Transverse colon (tissue), 4 donors: ENCODE results near the gene CWC27. TPM values are rescaled to one million over a fixed set of nuclear protein-coding genes. Genes with fewer than 3 reads are reported as not detected.

Experiments
- DNase-seq: peaks from one replicate; pipeline ENCODE4 v3.0.0-alpha.2; 2019
- H3K27ac ChIP-seq, 4 donors: fragments of 200-600 bp; sonication (generic); 2 replicates each; pipeline ENCODE4 v1.5.1; 2016 to 2018; ENCODE audit warnings: inconsistent platforms in 4 of 4
- H3K27me3 ChIP-seq: fragments of 200-600 bp; sonication (generic); 2 replicates; pipeline ENCODE4 v1.5.1; 2017; ENCODE audit warnings: inconsistent platforms
- H3K36me3 ChIP-seq, 4 donors: fragments of 200-600 bp; sonication (generic); 2 replicates each; pipeline ENCODE4 v1.5.1; 2017 to 2019; ENCODE audit warnings: inconsistent platforms in 4 of 4
- H3K4me1 ChIP-seq, 4 donors: fragments of 200-600 bp; sonication (generic); 2 replicates each; pipeline ENCODE4 v1.5.1; 2017 to 2020; ENCODE audit warnings: inconsistent platforms in 4 of 4
- H3K4me3 ChIP-seq, 4 donors: fragments of 200-600 bp; sonication (generic); 1 replicate in 1 of 4; 2 replicates in 3 of 4; pipeline versions ENCODE4 v1.5.1 to v1.6.1; 2017 to 2019; ENCODE audit warnings: inconsistent platforms in 4 of 4
- H3K9me3 ChIP-seq, 2 donors: fragments of 200-600 bp; sonication (generic); 2 replicates each; pipeline ENCODE4 v1.5.1; 2017 to 2019; ENCODE audit warnings: inconsistent platforms in 2 of 2
- EP300 ChIP-seq: sonication (generic); formaldehyde crosslinking; IDR thresholded peaks from one replicate; pipeline ENCODE4 v1.6.1; 2017; ENCODE audit warnings: antibody characterized with exemption, low read depth
- POLR2A ChIP-seq: fragments of 450-650 bp; IDR thresholded peaks from one replicate; pipeline ENCODE4 v1.6.1; 2016; ENCODE audit warnings: antibody characterized with exemption, mild to moderate bottlenecking, moderate library complexity
- POLR2AphosphoS5 ChIP-seq, 3 donors: sonication (generic); formaldehyde crosslinking; IDR thresholded peaks; one replicate each; pipeline ENCODE4 v1.6.1; 2016; ENCODE audit warnings: antibody characterized with exemption in 3 of 3
- WGBS, 2 donors: methylation state at CpG; one replicate each; pipeline ENCODE4 v1.1.5; 2018; ENCODE audit warnings: low coverage in 1 of 2; 5-methylcytosine and 5-hydroxymethylcytosine counted together
- in situ Hi-C, 4 donors: fragments of 200-750 bp; cut with MboI; loops; one replicate each; pipeline versions ENCODE4 v1.15.0 to v1.15.1; 2017; ENCODE audit warnings: low sequenced_read_pairs in 3 of 4, low pct_ligation_motif_present in 1 of 4, low pct_unique_long_range_greater_than_20kb in 1 of 4
- intact Hi-C: fragments of 100-400 bp; cut with DNase I; formaldehyde crosslinking; loops from one replicate; pipeline ENCODE4 v1.15.1; 2023; ENCODE audit warnings: low total_unique reads
- total RNA-seq, 4 donors: library from RNA; depleted of rRNA; stranded (reverse); fragments of >200 nt; gene quantifications; one replicate each; pipeline ENCODE4 v1.1.0, GENCODE V29; 2016
- TF ChIP-seq, protein P1 (sequence below), 5 experiments: fragments of 200-600 bp in 3 of 5; fragments of 450-650 bp in 2 of 5; sonication (generic) in 3 of 5; IDR thresholded peaks; 1 replicate in 2 of 5; 2 replicates in 3 of 5; pipeline ENCODE4 v1.5.1; 2016 to 2017; ENCODE audit warnings: antibody characterized with exemption in 5 of 5, inconsistent platforms in 3 of 5, mild to moderate bottlenecking in 2 of 5, moderate library complexity in 1 of 5

The CWC27 gene
- total RNA-seq, 4 donors from 2014 or later: 9.6 to 36.2 (median 15.6) TPM; not detected in 1

DNA sequence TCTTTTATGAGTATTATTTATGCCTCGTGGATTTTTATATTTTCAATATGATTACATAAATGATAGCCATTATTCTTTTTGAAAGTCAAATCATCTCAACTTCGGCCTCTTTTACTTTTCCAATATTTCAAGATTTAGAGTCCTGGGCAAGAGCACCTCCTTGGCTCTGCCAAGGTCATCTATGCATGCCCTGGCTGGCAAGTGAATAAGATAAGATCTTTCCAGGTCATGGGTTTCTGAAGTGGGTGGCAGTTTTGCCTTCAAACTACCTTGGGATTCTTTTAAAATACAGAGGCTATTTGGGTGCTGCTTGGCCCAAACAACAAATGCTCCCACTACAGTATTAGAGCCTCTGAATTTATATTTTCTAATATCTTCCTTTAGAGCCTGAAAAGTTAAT, 95.4 kb downstream of the CWC27 start:
- H3K27ac ChIP-seq: no peak overlapping the region
- intact Hi-C loops: no loop called here
- TF ChIP-seq EP300 (no peak), POLR2A (no peak), POLR2AphosphoS5 (IDR thresholded peaks at IDR 0.05) (no peak)
- TF ChIP-seq, protein P1, sequence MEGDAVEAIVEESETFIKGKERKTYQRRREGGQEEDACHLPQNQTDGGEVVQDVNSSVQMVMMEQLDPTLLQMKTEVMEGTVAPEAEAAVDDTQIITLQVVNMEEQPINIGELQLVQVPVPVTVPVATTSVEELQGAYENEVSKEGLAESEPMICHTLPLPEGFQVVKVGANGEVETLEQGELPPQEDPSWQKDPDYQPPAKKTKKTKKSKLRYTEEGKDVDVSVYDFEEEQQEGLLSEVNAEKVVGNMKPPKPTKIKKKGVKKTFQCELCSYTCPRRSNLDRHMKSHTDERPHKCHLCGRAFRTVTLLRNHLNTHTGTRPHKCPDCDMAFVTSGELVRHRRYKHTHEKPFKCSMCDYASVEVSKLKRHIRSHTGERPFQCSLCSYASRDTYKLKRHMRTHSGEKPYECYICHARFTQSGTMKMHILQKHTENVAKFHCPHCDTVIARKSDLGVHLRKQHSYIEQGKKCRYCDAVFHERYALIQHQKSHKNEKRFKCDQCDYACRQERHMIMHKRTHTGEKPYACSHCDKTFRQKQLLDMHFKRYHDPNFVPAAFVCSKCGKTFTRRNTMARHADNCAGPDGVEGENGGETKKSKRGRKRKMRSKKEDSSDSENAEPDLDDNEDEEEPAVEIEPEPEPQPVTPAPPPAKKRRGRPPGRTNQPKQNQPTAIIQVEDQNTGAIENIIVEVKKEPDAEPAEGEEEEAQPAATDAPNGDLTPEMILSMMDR (IDR thresholded peaks at IDR 0.05): no peak
- in situ Hi-C loops: no loop called here
- H3K4me3 ChIP-seq: no peak overlapping the region
- no peaks in the 10 kb centered on the region for H3K36me3 ChIP-seq
- WGBS, 2 donors: 90 to 92% methylated on average over 2 of the region's 2 CpGs
- no peaks in the 10 kb centered on the region for H3K4me1 ChIP-seq
- H3K9me3 ChIP-seq: no peaks in the 10 kb centered on the region
- no peaks in the 10 kb centered on the region for H3K27me3 ChIP-seq
- DNase-seq: no peak

DNA sequence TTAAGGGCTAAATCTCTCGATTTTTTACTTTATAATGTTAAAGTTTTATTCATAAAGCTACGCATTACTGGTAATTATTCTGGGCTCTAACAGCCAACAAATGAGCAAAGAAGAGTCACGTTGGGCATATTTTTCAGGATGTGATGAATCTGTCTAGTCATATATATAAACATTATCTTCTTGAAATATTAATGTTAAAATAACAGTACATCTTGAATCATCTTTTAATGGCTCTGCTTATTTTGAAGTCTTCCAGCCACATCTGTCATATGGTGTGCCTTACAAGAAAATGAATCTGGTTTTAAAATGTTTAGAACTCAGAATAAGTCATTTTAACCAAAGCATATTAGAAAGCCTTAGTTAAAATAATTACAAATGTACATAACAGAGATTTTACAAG, 96.9 kb downstream of the CWC27 start:
- WGBS, 2 donors: 71 to 84% methylated on average over 3 of the region's 3 CpGs
- DNase-seq: no peak
- H3K4me3 ChIP-seq: no peak overlapping the region
- in situ Hi-C loops: no loop called here
- no peak for TF ChIP-seq EP300
- TF ChIP-seq, protein P1 (IDR thresholded peaks at IDR 0.05): no peak
- no peak for TF ChIP-seq POLR2A
- TF ChIP-seq POLR2AphosphoS5 (IDR thresholded peaks at IDR 0.05): no peak
- intact Hi-C loops: no loop called here
- no peak overlapping the region for H3K27ac ChIP-seq
- no peaks in the 10 kb centered on the region for H3K9me3 ChIP-seq
- H3K4me1 ChIP-seq: no peaks in the 10 kb centered on the region
- no peaks in the 10 kb centered on the region for H3K27me3 ChIP-seq
- no peaks in the 10 kb centered on the region for H3K36me3 ChIP-seq

GRCh38 chr5:64869419-64869818, 100.7 kb downstream of the CWC27 start:
- DNase-seq: no peak
- Histone ChIP-seq H3K27ac (no peak overlapping the region), H3K27me3 (no peaks in the 10 kb centered on the region), H3K9me3 (no peaks in the 10 kb centered on the region), H3K36me3 (no peaks in the 10 kb centered on the region), H3K4me3 (no peak overlapping the region), H3K4me1 (no peaks in the 10 kb centered on the region)
- TF ChIP-seq EP300 (no peak), POLR2A (no peak), POLR2AphosphoS5 (IDR thresholded peaks at IDR 0.05) (no peak)
- TF ChIP-seq, protein P1 (IDR thresholded peaks at IDR 0.05): no peak
- 83 to 100% methylated on average over 1 of the region's 1 CpG for WGBS, 2 donors
- intact Hi-C loops: no loop called here
- in situ Hi-C loops: no loop called here

- Histone ChIP-seq H3K36me3 (peaks cover 0 to 2% (median 0%) of the 10 kb centered on the region in 4 donors), H3K4me1 (no peaks in the 10 kb centered on the region), H3K4me3 (no peak overlapping the region), H3K27ac (no peak overlapping the region), H3K9me3 (no peaks in the 10 kb centered on the region), H3K27me3 (no peaks in the 10 kb centered on the region)
- no peak for TF ChIP-seq EP300
- no peak for TF ChIP-seq POLR2AphosphoS5 (IDR thresholded peaks at IDR 0.05)
- TF ChIP-seq, protein P1 (IDR thresholded peaks at IDR 0.05): no peak
- TF ChIP-seq POLR2A: no peak
- DNase-seq: no peak
- 93 to 100% methylated on average over 1 of the region's 1 CpG for WGBS, 2 donors
- in situ Hi-C loops: no loop called here
- intact Hi-C loops: no loop called here
These were observed 103.3 kb downstream of the CWC27 start for GRCh38 chr5:64872044-64872443.
